Transverse colon (tissue), 4 donors: ENCODE results near the gene PTPRD. TPM values are rescaled to one million over a fixed set of nuclear protein-coding genes. Genes with fewer than 3 reads are reported as not detected.
A peak's percentile ranks its signal among the peaks of the same experiment; 100 is the strongest.

Source experiments
- DNase-seq: peaks from one replicate; pipeline ENCODE4 v3.0.0-alpha.2; 2019
- H3K27ac ChIP-seq, 4 donors: fragments of 200-600 bp; sonication (generic); 2 replicates each; pipeline ENCODE4 v1.5.1; 2016 to 2018; ENCODE audit warnings: inconsistent platforms in 4 of 4
- H3K27me3 ChIP-seq: fragments of 200-600 bp; sonication (generic); 2 replicates; pipeline ENCODE4 v1.5.1; 2017; ENCODE audit warnings: inconsistent platforms
- H3K36me3 ChIP-seq, 4 donors: fragments of 200-600 bp; sonication (generic); 2 replicates each; pipeline ENCODE4 v1.5.1; 2017 to 2019; ENCODE audit warnings: inconsistent platforms in 4 of 4
- H3K4me1 ChIP-seq, 4 donors: fragments of 200-600 bp; sonication (generic); 2 replicates each; pipeline ENCODE4 v1.5.1; 2017 to 2020; ENCODE audit warnings: inconsistent platforms in 4 of 4
- H3K4me3 ChIP-seq, 4 donors: fragments of 200-600 bp; sonication (generic); 1 replicate in 1 of 4; 2 replicates in 3 of 4; pipeline versions ENCODE4 v1.5.1 to v1.6.1; 2017 to 2019; ENCODE audit warnings: inconsistent platforms in 4 of 4
- H3K9me3 ChIP-seq, 2 donors: fragments of 200-600 bp; sonication (generic); 2 replicates each; pipeline ENCODE4 v1.5.1; 2017 to 2019; ENCODE audit warnings: inconsistent platforms in 2 of 2
- CTCF ChIP-seq, 5 experiments: fragments of 200-600 bp in 3 of 5; fragments of 450-650 bp in 2 of 5; sonication (generic) in 3 of 5; IDR thresholded peaks; 1 replicate in 2 of 5; 2 replicates in 3 of 5; pipeline ENCODE4 v1.5.1; 2016 to 2017; ENCODE audit warnings: antibody characterized with exemption in 5 of 5, inconsistent platforms in 3 of 5, mild to moderate bottlenecking in 2 of 5, moderate library complexity in 1 of 5
- EP300 ChIP-seq: sonication (generic); formaldehyde crosslinking; IDR thresholded peaks from one replicate; pipeline ENCODE4 v1.6.1; 2017; ENCODE audit warnings: antibody characterized with exemption, low read depth
- POLR2A ChIP-seq: fragments of 450-650 bp; IDR thresholded peaks from one replicate; pipeline ENCODE4 v1.6.1; 2016; ENCODE audit warnings: antibody characterized with exemption, mild to moderate bottlenecking, moderate library complexity
- POLR2AphosphoS5 ChIP-seq, 3 donors: sonication (generic); formaldehyde crosslinking; IDR thresholded peaks; one replicate each; pipeline ENCODE4 v1.6.1; 2016; ENCODE audit warnings: antibody characterized with exemption in 3 of 3
- WGBS, 2 donors: methylation state at CpG; one replicate each; pipeline ENCODE4 v1.1.5; 2018; ENCODE audit warnings: low coverage in 1 of 2; 5-methylcytosine and 5-hydroxymethylcytosine counted together
- in situ Hi-C, 4 donors: fragments of 200-750 bp; cut with MboI; loops; one replicate each; pipeline versions ENCODE4 v1.15.0 to v1.15.1; 2017; ENCODE audit warnings: low sequenced_read_pairs in 3 of 4, low pct_ligation_motif_present in 1 of 4, low pct_unique_long_range_greater_than_20kb in 1 of 4
- intact Hi-C: fragments of 100-400 bp; cut with DNase I; formaldehyde crosslinking; loops from one replicate; pipeline ENCODE4 v1.15.1; 2023; ENCODE audit warnings: low total_unique reads
- total RNA-seq, 4 donors: library from RNA; depleted of rRNA; stranded (reverse); fragments of >200 nt; gene quantifications; one replicate each; pipeline ENCODE4 v1.1.0, GENCODE V29; 2016

PTPRD gene
- total RNA-seq, 4 donors from 2014 or later: 43.0 to 115 (median 79.1) TPM

DNA sequence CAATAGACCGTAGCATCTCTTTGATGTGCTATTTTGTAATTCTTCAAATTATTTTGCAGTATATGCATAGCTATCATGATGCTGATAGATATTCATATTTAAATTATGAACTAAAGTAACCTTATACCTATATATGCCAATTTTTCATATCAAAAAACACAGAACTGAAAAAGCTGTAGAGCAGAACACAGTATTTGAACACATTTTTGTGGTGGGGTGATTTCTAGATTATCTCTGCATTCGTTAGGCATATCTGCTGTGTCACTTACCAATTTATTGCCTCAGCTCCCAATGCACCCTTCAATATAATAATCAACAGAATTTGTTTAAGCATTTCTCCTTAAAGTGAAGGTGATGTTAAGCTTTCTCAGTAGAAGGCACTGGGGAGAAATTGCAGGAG is 998.2 kb downstream of the PTPRD start:
- Histone ChIP-seq H3K4me3 (no peak overlapping the region), H3K4me1 (no peaks in the 10 kb centered on the region), H3K27me3 (no peaks in the 10 kb centered on the region), H3K27ac (no peak overlapping the region), H3K36me3 (no peaks in the 10 kb centered on the region), H3K9me3 (no peaks in the 10 kb centered on the region)
- DNase-seq: no peak
- 72 to 90% methylated on average over 2 of the region's 2 CpGs for WGBS, 2 donors
- intact Hi-C loops (no loop called here), in situ Hi-C loops (loop anchor here in 1 of 4 donors (10.0 kb wide), 1 partner anchor 180 kb away; no protein-coding TSS in a partner anchor)
- no peak for TF ChIP-seq CTCF (IDR thresholded peaks at IDR 0.05)
- no peak for TF ChIP-seq EP300
- no peak for TF ChIP-seq POLR2AphosphoS5 (IDR thresholded peaks at IDR 0.05)
- TF ChIP-seq POLR2A: no peak

- DNase-seq: no peak
- H3K4me1 ChIP-seq: no peaks in the 10 kb centered on the region
- H3K36me3 ChIP-seq: no peaks in the 10 kb centered on the region
- H3K27ac ChIP-seq: no peak overlapping the region
- H3K27me3 ChIP-seq: no peaks in the 10 kb centered on the region
- WGBS, 2 donors: 72 to 78% methylated on average over 2 of the region's 2 CpGs
- in situ Hi-C loops (loop anchor here in 1 of 4 donors (10.0 kb wide), 1 partner anchor 182 kb away; no protein-coding TSS in a partner anchor), intact Hi-C loops (no loop called here)
- no peak for TF ChIP-seq EP300
- no peak for TF ChIP-seq POLR2AphosphoS5 (IDR thresholded peaks at IDR 0.05)
- no peak for TF ChIP-seq CTCF (IDR thresholded peaks at IDR 0.05)
- no peak for TF ChIP-seq POLR2A
- no peaks in the 10 kb centered on the region for H3K9me3 ChIP-seq
- no peak overlapping the region for H3K4me3 ChIP-seq
Measured at GRCh38 chr9:9612755-9613154, 1000.0 kb downstream of the PTPRD start.

DNA sequence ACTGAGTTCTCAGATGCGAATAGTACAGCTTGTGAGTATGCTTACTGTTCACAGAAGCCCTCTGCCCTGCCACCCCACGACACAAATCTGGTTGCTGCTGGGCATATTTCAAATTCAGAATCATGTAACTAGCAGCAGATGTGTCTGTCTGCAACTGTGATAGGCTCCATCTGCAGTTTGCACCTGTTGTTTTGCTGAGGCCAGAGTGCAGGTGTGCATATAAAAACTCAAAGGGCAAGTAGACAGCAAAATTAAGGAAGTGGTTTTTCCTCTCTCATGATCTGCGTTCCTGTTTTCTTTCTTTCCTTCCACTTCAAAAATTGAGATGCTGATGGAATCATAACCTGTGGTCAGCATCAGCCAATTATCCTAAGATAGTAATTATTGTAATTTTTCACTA is 1000.5 kb downstream of the PTPRD start:
- in situ Hi-C loops (loop anchor here in 1 of 4 donors (10.0 kb wide), 1 partner anchor 183 kb away; no protein-coding TSS in a partner anchor), intact Hi-C loops (no loop called here)
- Histone ChIP-seq H3K4me1 (no peaks in the 10 kb centered on the region), H3K27me3 (no peaks in the 10 kb centered on the region), H3K36me3 (no peaks in the 10 kb centered on the region), H3K9me3 (no peaks in the 10 kb centered on the region), H3K27ac (no peak overlapping the region), H3K4me3 (no peak overlapping the region)
- WGBS, 2 donors: 23 to 34% methylated on average over 2 to 3 of the region's 3 CpGs
- peak; percentile 7 for DNase-seq
- no peak for TF ChIP-seq POLR2AphosphoS5 (IDR thresholded peaks at IDR 0.05)
- no peak for TF ChIP-seq POLR2A
- TF ChIP-seq CTCF (IDR thresholded peaks at IDR 0.05): no peak
- no peak for TF ChIP-seq EP300

GRCh38 chr9:9605681-9606080 is 1007.1 kb downstream of the PTPRD start:
- WGBS, 2 donors: 39 to 54% methylated on average over 4 of the region's 4 CpGs
- Histone ChIP-seq H3K27ac (no peak overlapping the region), H3K9me3 (no peaks in the 10 kb centered on the region), H3K27me3 (no peaks in the 10 kb centered on the region), H3K4me3 (no peak overlapping the region), H3K36me3 (no peaks in the 10 kb centered on the region), H3K4me1 (no peaks in the 10 kb centered on the region)
- in situ Hi-C loops (loop anchor here in 1 of 4 donors (10.0 kb wide), 1 partner anchor 189 kb away; no protein-coding TSS in a partner anchor), intact Hi-C loops (no loop called here)
- TF ChIP-seq POLR2A (no peak), CTCF (IDR thresholded peaks at IDR 0.05) (no peak), EP300 (no peak), POLR2AphosphoS5 (IDR thresholded peaks at IDR 0.05) (no peak)
- no peak for DNase-seq
